HG02610 (cell line): ENCODE data around the gene FRYL.
A peak's percentile ranks its signal among the peaks of the same experiment; 100 is the strongest.

Experiments used
- ATAC-seq: cut with Tn5 transposase; IDR thresholded peaks from one replicate; pipeline ENCODE4 v1.9.1; 2021; ENCODE audit warnings: mild to moderate bottlenecking, moderate library complexity; ENCODE audit not compliant: unreplicated experiment

The FRYL gene

DNA sequence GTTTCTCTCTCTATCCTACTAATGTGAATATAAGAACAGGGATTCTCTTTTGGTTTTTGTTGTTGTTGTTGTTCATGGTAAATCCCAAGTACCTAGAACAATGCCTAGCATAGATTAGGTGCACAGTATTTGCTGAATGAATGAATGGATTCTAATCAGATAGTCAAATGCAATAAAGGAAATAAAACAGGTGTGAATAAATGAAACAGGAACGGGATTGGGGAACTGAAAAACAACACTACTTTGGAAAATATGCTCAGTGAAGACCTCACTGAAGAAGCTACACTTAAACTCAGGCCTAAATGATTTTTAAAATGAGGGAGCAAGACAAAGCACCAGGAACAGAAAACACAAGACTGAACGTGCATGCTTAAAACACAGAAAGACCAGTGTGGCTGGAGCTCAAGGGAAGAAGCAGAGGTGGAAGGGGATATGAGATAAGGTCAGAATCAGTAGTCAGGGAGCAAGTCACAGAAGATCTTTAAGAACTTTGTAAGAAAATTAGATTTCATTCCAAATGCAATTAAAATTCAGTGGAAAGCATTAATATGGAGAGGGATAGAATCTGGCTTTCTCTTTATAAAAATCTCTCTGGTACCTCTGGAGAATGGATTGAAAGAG is 145.3 kb downstream of the FRYL start:
- no peak for ATAC-seq

DNA sequence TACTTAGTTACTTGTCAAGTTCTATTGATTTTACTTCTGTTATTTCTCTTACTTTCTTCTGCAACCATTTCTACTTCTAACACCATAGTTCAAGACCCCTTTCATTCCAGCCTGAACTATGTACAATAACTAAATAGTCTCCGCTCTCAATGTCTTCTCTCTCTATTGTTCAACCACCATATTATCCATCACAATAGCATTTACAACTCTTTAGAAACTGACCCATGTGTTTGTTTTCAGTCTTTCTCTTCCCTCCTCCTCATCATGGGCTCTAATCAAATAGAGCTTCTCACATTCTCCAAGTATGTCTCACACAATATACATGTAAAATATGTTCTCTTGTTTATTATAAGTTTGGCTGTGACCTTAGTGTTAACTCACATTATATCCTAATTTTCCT is 146.4 kb downstream of the FRYL start:
- ATAC-seq, result no peak

DNA sequence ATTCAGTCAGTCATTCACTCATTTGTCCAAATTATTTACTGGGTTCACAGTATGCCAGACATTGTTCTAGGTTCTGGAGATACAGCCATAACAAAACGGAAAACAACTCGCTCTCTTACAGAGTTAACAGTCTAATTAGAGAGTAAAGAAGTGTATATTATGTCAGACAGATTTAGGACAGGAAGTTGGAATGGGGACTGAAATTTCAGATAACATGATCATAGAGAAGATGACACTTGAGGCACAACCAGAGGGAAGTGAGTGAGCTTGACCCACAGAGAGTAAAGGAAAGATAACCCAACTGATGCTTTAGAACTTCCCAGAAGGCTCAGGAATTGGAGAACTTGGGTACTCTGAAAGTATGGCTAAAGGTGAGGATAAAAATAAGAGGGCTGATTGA is 150.6 kb downstream of the FRYL start:
- no peak for ATAC-seq

DNA sequence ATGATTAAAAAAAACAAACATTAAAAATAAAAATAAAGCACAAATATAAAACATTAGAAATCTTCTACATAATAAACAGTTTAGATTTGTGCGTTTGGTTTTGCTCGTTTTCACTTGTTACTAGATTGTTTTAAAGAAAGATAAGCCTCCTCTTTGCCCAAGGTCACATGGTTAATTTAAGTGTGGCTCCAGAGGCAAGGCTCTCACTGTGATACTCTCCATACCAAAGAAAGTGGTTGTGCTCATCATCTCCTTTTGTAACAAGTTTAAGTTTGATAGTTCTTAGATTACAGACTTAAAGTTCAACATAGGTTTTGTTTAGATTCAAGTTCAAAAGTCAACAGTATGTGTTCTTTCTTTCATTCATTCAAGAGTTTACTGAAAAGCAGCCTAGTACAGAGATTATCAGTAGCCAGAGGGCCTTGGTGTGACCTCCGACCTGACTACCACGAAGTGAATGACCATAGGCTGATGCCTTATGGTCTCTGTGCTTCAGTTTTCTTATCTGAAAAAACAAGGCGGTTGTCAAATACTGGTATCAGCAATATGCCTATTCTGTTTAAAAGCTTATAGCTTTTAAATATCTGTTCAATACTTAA is 156.8 kb downstream of the FRYL start:
- ATAC-seq, result no peak

DNA sequence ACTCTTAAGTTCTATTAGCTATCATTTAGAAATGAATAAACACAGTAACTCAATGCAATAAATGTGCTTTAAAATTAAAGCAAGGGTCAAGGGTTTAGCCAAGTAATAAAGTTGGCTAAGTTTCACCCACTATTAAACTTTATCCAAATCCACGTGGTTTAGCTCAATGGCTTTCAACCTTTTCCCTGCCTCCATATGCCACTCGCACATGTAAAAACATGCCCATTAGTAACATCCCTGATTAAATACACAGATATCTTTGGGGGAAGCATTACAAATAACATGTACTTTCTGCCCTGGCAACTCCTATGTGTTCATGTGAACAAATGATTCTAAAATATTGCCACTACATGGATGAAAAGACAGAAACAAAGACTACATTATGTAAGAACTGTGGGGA is 159.2 kb downstream of the FRYL start:
- ATAC-seq, result no peak

DNA sequence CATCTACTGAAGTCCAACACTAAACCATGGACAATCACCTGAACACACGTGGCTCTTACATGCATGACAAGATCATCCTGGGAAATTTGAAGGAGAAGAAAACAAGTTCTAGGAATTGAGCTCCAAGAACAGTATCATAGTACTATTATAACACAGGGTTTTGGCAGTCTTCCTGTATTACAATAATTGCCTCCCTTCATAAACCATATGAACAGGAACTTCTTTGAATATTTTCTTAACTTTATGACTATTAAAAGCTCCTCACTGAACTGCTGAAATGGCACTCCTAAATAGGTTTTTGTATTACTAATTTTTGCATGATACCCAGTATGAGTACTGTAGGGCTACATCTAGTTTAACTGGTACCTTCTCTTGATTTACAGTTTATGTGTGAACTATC is 160.0 kb downstream of the FRYL start:
- ATAC-seq, result no peak

DNA sequence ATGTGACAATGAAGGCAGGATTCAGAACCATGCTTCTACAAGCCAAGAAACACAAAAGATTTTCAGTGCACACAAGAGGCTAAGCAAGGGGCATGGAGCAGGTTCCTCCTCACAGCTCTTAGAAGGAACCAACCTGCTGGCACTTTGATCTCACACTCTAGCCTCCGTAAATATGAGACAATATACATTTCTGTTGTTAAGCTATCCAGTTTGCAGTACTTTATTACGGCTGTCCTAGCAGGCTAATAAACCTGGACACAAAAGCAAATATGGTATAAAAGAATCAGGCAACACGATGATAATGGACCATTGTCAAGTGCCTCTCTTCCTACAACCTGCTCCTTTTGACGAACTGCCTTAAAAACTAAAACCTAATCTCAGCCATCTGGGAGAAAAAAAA is 175.6 kb downstream of the FRYL start:
- no peak for ATAC-seq

DNA sequence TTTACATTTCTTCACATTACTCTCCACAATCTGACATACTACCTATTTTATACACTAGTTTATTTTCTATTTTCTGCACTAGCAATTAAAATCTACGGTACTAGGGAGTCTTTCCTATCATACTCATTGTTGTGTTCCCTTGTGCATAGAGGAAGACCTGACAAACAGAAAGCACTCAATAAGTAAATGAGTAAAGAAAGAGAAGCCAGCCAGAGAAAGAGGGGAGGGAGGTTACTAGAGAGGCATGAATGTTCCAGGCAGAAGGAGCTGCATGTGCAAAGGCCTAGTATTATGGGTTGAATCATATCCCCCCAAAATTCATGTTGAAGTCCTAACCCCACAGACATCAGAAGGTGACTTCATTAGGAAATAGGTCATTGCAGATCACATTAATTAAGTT is 176.0 kb downstream of the FRYL start:
- ATAC-seq, result no peak

DNA sequence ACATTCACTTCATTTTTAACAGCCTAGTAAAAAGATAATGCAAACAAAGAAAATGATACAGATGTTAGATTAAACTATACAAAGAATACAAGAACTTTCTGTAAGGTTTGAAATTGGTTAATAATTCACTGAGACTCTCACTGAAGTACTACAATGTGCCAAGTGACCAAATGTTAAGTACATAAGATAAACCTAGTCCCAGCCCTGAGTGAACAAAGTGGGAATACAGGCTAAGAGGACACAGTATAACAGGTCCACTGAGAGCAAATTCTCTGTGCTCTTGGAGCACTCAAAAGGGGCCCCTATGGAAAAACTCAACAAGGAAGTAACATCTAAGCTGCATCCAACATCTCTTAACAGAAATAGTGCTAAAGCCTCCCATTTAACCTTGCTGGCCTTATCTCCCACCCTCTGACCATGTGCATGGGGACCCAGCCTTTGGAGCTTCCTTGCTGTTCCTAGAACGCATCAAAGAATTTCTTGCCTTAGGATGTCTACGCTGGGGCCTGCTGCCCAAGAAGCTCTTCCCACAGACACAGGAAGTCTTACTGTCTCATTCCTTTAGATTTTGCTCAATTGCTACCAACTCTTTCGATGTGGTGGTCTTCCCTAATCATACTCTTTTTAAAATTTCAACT is 176.6 kb downstream of the FRYL start:
- ATAC-seq, result no peak

DNA sequence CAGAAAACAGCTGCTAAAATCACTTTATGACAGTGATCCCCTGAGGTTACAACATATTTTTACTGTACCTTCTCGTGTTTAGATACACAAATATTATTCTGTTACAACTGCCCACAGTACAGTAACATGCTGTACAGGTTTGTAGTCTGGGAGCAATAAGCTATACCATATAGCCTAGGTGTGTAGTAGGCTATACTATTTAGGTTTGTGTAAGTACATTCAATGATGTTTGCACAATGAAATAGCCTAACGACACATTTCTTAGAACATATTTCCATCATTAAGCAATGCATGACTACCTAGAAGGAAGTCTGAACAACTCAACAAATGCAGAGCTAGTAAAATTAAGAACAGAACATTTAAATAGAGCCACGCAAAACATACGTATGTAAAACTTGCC is 177.3 kb downstream of the FRYL start:
- no peak for ATAC-seq

DNA sequence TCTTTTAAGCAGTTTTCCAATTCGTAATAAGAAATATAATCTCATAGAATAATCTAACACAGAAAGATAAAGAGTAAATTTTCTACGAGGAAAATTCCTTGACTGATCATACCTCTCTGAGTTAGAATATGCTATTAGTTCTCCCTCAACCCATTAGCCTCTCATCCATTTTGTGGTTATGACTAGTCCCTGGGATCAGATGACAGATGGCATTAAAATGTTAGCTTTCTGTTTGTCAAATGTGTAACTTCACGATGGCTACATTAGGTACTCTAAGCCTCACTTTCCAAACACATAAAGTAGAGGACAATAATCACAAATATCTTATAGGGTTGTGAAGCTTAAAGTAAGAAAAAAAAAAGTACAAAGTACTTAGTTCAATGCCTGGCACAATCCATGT is 177.9 kb downstream of the FRYL start:
- ATAC-seq, result no peak

DNA sequence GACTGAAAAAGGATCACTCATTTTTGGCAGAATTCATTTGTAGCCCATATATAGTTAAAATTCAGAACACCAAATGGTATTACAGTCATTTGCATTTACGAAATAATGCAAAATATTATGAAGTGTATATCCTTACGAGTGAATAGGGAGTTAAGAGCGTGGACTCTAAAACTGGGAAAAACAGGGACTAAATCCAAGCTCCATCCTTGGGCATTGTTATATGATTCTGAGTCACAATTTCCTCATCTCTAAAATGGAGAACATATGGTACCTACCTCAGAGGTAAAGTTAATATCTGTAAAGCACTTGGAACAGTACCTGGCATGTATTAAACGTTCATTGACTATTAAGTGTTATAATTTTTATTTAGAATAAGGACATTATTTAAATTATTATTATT is 183.7 kb downstream of the FRYL start:
- no peak for ATAC-seq

DNA sequence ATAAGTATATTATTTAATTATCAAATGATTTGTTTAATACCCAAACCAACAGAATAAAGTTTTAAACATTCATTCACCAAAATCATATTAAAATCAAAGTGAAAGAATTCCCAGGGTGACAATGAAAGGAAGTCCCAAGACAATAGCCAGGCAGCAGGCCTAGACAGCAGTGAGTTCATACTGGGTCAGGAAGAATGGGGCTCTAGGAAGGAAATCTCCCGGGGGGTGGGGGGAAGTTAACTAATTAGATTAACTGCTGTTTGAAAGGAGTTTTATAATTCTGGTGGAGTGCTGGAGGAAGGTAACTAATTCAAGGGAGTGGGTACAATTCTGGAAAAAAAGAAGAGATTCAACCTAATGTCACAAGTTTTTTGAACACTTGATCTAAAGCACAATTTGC is 185.9 kb downstream of the FRYL start:
- ATAC-seq, result no peak

DNA sequence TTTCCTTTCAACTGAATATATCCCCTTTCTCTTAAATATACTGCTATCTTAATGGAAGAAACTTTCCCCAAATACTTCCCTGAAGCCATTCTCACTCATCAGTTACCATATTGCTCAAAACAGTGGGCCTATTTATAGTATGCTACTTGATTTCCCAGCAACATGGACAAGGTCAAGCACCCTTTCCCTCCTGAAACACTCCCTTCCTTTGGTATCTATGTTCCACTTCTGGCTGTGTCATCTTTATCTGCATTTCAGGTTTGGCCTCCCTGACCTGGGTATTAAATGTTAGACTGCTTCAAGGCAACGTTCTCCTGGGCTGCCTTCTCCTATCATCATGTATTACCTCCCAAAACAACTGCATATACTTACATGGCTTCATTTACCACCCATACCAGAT is 188.7 kb downstream of the FRYL start:
- no peak for ATAC-seq

DNA sequence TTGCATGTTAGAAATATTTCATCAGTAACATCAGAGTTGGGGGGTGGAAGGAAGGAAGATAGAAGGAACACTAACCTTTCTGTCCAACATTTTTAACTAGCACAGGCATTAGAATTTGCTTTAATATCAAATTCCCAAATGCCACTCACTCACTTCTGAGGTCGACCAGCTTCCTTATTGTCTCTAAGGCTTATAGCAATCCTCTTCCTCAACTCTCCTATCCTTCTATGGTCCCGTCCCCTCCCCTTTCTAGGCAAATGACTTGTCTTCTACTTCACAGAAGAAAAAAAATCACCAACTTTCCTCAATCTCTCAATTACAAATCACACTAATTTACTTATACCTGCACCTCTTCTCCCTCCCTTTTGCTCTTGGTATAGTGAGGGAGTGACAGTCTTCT is 189.2 kb downstream of the FRYL start:
- no peak for ATAC-seq

DNA sequence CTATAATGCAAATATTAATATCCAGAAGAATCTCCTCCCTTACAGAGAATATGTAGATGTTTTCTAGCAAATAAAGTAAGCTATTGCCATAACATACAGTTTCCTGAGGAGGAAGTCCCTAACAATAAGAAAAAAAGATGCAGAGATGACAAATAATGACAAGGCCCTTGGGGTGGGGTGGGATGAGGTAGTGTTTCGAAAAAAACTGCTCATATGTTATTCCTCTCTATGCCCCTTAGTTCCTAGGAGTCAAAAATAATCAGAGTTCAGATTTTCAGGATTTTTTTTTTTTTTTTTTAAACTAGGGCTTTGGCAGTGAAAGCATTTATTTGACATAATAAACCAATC is 191.0 kb downstream of the FRYL start:
- no peak for ATAC-seq

DNA sequence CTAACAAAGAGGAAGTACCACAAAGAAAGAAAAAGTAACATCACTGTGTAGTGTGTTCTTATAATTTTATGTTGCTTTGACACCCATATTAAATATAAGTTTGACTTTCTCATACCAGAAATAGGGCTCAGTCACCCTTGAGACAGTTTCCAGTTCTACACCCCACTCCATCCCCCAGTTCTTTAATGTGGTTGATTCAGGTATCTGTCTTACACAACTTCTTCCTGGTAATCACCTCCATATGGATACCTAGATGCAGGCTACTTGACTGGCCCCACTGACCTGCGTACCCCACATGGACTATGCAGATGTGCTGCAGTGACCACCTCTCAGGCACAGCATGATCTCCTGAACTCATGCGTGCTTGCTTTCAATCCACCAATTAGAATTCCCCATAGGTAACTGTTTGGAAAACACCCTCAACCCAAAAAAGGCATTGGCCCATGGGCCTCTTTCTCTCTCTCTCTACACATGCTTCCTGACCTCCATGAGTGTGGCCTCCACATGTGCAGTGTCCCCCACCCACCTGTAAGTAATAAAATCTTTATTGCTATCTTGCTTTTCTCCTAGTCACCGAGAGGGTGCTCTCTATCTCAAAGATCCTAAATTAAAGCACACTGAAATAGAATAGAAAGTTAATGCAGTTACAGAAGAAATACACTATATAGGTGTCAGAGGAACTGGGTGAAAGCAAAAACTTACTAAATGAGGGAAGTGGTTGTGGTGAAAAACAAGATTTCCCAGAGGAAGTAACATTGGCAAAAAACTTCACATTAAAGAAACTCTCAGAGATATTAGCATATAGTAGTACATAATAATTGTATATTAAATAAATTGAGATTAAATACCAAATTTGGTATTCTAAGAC is 191.6 kb downstream of the FRYL start:
- ATAC-seq, result peak; percentile 40

DNA sequence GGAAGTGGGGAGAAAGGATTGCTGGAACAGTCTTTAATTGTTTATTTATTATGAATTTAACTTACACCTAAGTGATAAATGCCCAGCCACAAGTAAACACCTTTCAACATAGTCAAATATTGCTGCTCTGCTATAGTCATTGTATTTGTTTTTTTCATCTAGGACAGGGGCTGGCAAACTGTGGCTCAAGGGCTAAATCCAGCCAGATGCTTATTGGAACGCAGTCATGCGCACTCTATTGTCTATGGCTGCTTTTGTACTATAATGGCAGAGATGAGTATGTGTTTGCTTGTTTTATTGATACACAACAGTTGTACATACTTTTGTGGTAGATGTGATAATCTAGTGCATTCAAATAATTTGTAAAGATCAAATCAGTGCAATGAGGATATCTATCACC is 194.7 kb downstream of the FRYL start:
- ATAC-seq, result no peak

DNA sequence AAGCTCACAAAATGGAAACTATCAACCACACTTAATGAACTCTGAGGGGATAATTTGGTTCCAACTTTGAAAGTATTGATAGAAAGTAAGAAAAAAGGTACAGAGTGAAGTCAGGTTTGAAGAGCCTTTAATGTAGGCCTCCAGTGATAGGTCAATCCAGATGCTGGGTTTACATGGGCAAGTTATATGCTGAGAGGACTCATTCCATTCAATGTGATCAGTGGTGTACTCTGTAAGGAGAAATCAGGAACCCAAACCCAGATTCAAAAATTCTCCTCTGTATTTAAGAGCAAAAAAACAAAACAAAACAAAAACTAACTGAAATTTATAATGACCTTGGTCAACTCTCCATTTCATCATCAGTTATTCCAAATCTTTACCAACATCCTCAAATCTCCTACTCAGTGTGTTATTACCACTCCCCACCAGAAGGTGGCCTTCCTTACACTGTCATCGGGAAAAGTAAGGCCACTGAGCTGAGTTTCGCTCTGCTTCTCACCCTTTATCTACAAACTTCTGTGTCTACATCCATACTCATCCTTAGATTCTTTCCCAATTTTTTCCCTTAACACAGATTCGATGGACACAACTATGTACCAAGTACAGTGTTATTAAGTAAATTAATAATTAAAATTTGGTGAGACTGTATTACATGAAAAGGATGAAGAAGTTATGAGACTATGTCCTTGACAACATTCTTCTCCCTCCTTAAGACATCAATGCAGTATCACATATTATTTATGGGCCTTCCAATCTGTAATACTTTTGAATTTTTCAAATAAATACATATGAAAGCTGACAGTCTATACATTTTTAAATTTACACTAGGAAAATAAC is 201.7 kb downstream of the FRYL start:
- peak; percentile 85 for ATAC-seq

DNA sequence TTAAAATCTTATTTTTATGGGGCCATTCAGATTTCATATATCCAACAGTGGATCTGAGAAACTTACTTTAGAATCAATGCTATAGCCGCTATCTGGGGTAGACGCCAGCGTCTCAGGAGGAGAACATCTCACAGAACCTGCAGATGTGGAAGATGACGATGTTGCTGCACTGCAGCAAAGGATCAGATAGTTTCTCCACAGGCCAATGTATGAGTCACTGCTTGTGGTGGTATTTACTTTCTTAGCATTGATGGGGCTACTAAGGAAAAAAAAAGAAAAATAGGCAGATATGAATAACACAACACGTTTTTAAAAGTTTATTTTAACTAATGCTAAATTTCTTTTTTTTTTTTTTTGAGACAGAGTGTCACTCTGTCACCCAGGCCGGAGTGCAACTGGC is 204.1 kb downstream of the FRYL start:
- no peak for ATAC-seq

DNA sequence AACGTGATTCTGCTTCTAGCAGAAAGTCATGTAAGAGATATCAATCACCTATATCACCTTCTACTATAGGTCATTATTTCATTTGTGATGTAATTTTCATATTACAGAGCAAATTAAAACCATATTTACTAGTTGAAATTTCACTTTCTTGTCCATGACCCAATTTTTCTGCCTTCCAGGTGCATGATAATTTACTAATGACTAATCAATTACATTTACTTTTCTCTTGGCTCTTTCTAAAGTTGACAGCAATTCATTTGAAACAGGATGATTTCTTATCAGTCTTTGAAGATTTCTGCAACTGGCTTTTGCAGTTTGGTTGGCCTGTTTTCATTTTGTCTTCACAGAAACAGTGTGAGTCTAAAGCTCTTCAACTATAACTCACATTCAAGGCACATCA is 208.6 kb downstream of the FRYL start:
- ATAC-seq, result no peak
